HG03103 (cell line): ENCODE data around the gene WEE2.
A peak's percentile ranks its signal among the peaks of the same experiment; 100 is the strongest.
"Not testable (repeated sequence)": the region's sequence is repeated elsewhere in the genome, so short reads cannot be mapped to it uniquely, and the experiment has no call there.

Experiments used
- ATAC-seq: cut with Tn5 transposase; IDR thresholded peaks from one replicate; pipeline ENCODE4 v1.9.1; 2021; ENCODE audit warnings: low read depth; ENCODE audit not compliant: unreplicated experiment

Gene WEE2

GRCh38 chr7:141689072-141689825, 18.9 kb upstream of the WEE2 start:
- ATAC-seq: not testable (repeated sequence)

- no peak for ATAC-seq
Observed at GRCh38 chr7:141691540-141691939, 16.6 kb upstream of the WEE2 start.

GRCh38 chr7:141691961-141692360, 16.2 kb upstream of the WEE2 start:
- no peak for ATAC-seq

- ATAC-seq: no peak
Observed at GRCh38 chr7:141693082-141693481, 15.1 kb upstream of the WEE2 start.

GRCh38 chr7:141695803-141696289, 12.3 kb upstream of the WEE2 start:
- no peak for ATAC-seq

- ATAC-seq: no peak
Observed at GRCh38 chr7:141696348-141696747, 11.8 kb upstream of the WEE2 start.

GRCh38 chr7:141697211-141697871, 10.8 kb upstream of the WEE2 start:
- no peak for ATAC-seq

GRCh38 chr7:141698247-141699015, 9.7 kb upstream of the WEE2 start:
- ATAC-seq: no peak

- ATAC-seq: no peak
Observed at GRCh38 chr7:141699860-141700259, 8.3 kb upstream of the WEE2 start.

GRCh38 chr7:141700296-141700847, 7.8 kb upstream of the WEE2 start:
- no peak for ATAC-seq

GRCh38 chr7:141700848-141701371, 7.2 kb upstream of the WEE2 start:
- no peak for ATAC-seq

GRCh38 chr7:141701489-141702046, 6.6 kb upstream of the WEE2 start:
- ATAC-seq: peak; percentile 78

GRCh38 chr7:141702047-141702567, 6.0 kb upstream of the WEE2 start, which contains the start of gene DENND11:
TSS of gene DENND11 (minus strand) at chr7:141702166. CDS start at chr7:141702153, 13 bp downstream.
- ATAC-seq: peak; percentile 61

- ATAC-seq: no peak
Observed at GRCh38 chr7:141702892-141703291, 5.3 kb upstream of the WEE2 start.

- no peak for ATAC-seq
Observed at GRCh38 chr7:141704112-141704511, 4.0 kb upstream of the WEE2 start.

GRCh38 chr7:141704741-141705140, 3.4 kb upstream of the WEE2 start:
- ATAC-seq: no peak

GRCh38 chr7:141706239-141707064, 1.7 kb upstream of the WEE2 start:
- no peak for ATAC-seq

GRCh38 chr7:141709318-141709717, 1.2 kb downstream of the WEE2 start:
- no peak for ATAC-seq

- ATAC-seq: no peak
Observed at GRCh38 chr7:141709749-141710148, 1.6 kb downstream of the WEE2 start.
